Upper lobe of right lung (tissue), 1 donor: ENCODE results near the gene ATOX1. TPM values are rescaled to one million over a fixed set of nuclear protein-coding genes. Genes with fewer than 3 reads are reported as not detected.

Experiments
- ATAC-seq: fragments of 200-7000 bp; cut with Tn5 transposase; one replicate; pipeline ENCODE4 v1.9.1; 2020; ENCODE audit warnings: mild to moderate bottlenecking, moderate library complexity
- DNase-seq: peaks from one replicate; pipeline ENCODE4 v3.0.0-alpha.2; 2020
- H3K27ac ChIP-seq: fragments of 200-600 bp; one replicate; pipeline ENCODE4 v1.8.0; 2022
- H3K27me3 ChIP-seq: fragments of 200-600 bp; one replicate; pipeline ENCODE4 v1.8.0; 2022; ENCODE audit warnings: mild to moderate bottlenecking
- H3K36me3 ChIP-seq: fragments of 200-600 bp; one replicate; pipeline ENCODE4 v1.8.0; 2022
- H3K4me1 ChIP-seq: fragments of 200-600 bp; one replicate; pipeline ENCODE4 v1.8.0; 2022
- H3K4me3 ChIP-seq: fragments of 200-600 bp; one replicate; pipeline ENCODE4 v1.8.0; 2022; ENCODE audit warnings: mild to moderate bottlenecking
- H3K9me3 ChIP-seq: fragments of 200-600 bp; one replicate; pipeline ENCODE4 v1.8.0; 2022
- intact Hi-C: fragments of 100-400 bp; cut with DNase I; formaldehyde crosslinking; loops from one replicate; pipeline ENCODE4 v1.11.0; 2022
- total RNA-seq: library from RNA; stranded (reverse); fragmentation: NEBNext Ultra II Directional; extraction: Animal tissue kit (Norgen Biotek cat#: 25700); gene quantifications from one replicate; pipeline ENCODE4 v1.2.1, GENCODE V29; 2021
- TF ChIP-seq, protein P1 (sequence below): fragments of 200-600 bp; IDR thresholded peaks from one replicate; pipeline ENCODE4 v1.8.0; 2022; ENCODE audit warnings: antibody characterized with exemption
- donor health status: DM: no; HTN: yes; CAD: no; lungs with severe emphysema.

The ATOX1 gene
- total RNA-seq, 1 donor from 2014 or later, result 62.4 TPM

DNA sequence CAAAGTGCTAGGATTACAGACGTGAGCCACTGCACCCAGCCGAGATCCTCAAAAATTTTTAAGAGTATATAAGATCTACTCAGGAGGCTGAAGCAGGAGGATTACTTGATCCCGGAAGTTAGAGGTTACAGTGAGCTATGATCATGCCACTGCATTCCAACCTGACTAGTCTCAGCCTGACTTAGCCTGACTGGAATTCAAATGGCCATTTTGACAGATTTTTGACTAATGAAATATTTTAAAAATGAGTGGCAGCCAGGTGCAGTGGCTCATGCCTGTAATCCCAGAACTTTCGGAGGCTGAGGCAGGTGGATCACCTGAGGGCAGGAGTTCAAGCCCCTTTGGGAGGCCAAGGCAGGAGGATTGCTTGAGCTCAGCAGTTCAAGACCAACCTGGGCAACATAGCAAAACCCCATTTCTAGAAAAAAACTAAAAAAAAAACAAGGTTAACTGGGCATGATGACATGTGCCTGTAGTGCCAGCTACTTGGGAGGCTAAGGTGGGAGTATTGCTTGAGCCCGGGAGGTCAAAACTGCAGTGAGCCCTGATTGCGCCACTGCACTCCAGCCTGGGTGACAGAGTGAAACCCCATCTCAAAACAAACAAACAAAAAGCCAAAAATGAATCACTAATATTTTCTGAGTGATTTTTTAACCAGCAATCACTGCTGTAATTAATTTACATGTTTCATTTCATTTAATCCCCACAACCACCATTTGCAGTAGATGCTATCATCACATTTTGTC lies 16.6 kb downstream of the ATOX1 start:
- no peak for ATAC-seq
- H3K27me3 ChIP-seq, result no peaks in the 10 kb centered on the region
- no peak overlapping the region for H3K4me3 ChIP-seq
- no peak for DNase-seq
- intact Hi-C loops, result loop anchor here (5.0 kb wide), 1 partner anchor 80 kb away; no protein-coding TSS in a partner anchor
- H3K9me3 ChIP-seq, result no peaks in the 10 kb centered on the region
- no peak overlapping the region for H3K27ac ChIP-seq
- TF ChIP-seq, protein P1, sequence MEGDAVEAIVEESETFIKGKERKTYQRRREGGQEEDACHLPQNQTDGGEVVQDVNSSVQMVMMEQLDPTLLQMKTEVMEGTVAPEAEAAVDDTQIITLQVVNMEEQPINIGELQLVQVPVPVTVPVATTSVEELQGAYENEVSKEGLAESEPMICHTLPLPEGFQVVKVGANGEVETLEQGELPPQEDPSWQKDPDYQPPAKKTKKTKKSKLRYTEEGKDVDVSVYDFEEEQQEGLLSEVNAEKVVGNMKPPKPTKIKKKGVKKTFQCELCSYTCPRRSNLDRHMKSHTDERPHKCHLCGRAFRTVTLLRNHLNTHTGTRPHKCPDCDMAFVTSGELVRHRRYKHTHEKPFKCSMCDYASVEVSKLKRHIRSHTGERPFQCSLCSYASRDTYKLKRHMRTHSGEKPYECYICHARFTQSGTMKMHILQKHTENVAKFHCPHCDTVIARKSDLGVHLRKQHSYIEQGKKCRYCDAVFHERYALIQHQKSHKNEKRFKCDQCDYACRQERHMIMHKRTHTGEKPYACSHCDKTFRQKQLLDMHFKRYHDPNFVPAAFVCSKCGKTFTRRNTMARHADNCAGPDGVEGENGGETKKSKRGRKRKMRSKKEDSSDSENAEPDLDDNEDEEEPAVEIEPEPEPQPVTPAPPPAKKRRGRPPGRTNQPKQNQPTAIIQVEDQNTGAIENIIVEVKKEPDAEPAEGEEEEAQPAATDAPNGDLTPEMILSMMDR, result no peak
- peaks cover 28% of the 10 kb centered on the region for H3K4me1 ChIP-seq
- peaks cover 19% of the 10 kb centered on the region for H3K36me3 ChIP-seq

DNA sequence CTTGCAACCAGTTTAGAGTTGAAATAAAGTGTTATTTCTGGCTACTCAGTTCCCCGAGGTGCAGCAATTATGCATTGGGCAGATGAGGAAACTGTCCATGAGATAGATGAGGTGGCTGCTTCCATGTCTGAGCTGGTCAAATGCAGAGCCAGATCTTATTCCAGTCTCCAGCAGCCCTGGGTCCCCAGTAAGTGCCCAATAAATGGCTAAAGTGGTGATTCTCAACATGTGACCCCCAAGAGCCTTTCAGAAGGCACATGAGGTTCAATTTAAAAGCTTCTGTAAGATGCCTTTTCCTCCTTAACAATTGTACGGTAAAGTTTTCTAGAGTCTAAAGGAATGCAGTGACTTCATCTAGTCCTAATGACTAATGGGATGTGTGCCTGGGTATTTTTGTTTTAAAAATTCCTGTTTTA lies 17.5 kb downstream of the ATOX1 start:
- Histone ChIP-seq H3K36me3 (peaks cover 16% of the 10 kb centered on the region), H3K9me3 (no peaks in the 10 kb centered on the region), H3K4me1 (peaks cover 19% of the 10 kb centered on the region), H3K27ac (peak overlapping the region; percentile 25), H3K27me3 (no peaks in the 10 kb centered on the region), H3K4me3 (no peak overlapping the region)
- TF ChIP-seq, protein P1, result no peak
- intact Hi-C loops, result loop anchor here (5.0 kb wide), 1 partner anchor 79 kb away; no protein-coding TSS in a partner anchor
- no peak for ATAC-seq
- no peak for DNase-seq

DNA sequence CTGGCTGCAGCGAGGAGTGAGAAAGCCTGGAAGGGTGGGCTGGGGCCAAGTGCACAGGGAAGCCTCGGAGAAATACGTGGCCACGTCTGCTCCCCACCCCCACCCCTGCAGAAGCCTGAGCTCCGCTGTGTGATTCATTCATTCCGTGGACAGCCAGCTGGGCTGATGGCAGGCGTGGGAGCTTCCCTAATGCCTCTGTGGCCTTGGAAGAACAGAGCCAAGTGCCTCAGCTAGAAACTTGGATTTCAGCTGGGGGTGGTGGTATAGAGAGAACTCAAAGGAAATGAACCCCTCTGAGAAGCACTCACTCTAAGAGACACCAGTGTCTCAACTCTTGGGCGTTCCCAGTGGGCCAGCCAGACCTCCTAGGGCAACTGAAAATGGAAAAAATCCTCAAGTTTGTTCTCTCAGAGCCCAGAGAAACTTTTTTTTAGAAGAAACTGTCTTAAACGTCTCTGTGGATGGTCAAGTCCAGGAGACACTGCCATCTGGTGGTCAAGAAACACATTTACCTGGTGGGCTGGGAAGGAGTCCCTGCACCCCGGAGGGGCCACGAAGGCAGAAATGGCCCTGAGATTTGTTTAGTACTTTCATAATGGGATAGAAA lies 18.0 kb downstream of the ATOX1 start:
- Histone ChIP-seq H3K4me3 (no peak overlapping the region), H3K27ac (peak overlapping the region; percentile 25), H3K27me3 (no peaks in the 10 kb centered on the region), H3K9me3 (no peaks in the 10 kb centered on the region), H3K36me3 (peaks cover 10% of the 10 kb centered on the region), H3K4me1 (peaks cover 18% of the 10 kb centered on the region)
- peak; percentile 77 for ATAC-seq
- TF ChIP-seq, protein P1, result peak; percentile 94
- no peak for DNase-seq
- intact Hi-C loops, result loop anchor here (5.0 kb wide), 1 partner anchor 78 kb away; no protein-coding TSS in a partner anchor

DNA sequence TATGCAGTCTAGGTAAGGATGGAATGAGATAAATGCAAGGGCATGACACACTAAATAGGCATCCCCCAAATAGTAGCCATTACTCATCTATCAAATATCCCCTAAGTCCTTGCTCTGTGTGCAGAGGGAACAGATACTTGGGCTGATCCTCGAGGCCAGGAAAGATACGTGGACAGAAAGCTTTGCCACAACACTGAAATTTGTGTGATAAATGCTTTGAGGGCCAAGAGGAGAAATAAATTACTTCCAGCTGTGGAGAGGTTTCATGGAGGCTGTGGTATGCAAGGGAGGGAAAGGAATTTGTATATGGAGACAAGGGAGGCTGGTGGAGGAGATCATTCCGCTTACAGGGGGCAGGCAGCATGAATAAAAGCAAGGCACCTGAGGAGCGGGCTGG lies 18.5 kb downstream of the ATOX1 start:
- ATAC-seq (peak; percentile 8), DNase-seq (no peak)
- H3K4me1 ChIP-seq, result peaks cover 15% of the 10 kb centered on the region
- H3K27ac ChIP-seq, result peak overlapping the region; percentile 33
- H3K4me3 ChIP-seq, result no peak overlapping the region
- H3K9me3 ChIP-seq, result no peaks in the 10 kb centered on the region
- H3K27me3 ChIP-seq, result no peaks in the 10 kb centered on the region
- intact Hi-C loops, result loop anchor here (5.0 kb wide), 1 partner anchor 78 kb away; no protein-coding TSS in a partner anchor
- H3K36me3 ChIP-seq, result peaks cover 5% of the 10 kb centered on the region
- TF ChIP-seq, protein P1, result no peak

DNA sequence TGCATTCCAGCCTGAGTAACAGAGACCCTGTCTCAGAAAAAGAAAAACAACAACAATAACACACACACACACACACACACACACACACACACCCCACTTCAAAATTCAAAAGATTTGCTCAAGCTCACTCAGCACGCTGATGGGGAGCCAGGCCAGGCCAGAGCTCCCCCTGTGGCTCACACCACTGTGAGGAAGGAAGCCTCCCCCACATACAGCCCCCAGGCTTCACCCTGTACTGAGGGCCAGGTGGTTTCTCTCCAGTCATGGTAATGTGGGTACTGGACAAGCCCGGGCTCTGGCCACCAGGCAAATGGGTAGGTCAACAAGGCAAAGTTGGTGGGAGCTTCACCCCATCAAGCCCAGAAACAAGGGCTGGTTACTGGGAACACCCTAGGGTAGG lies 19.0 kb downstream of the ATOX1 start:
- peaks cover 12% of the 10 kb centered on the region for H3K4me1 ChIP-seq
- no peak for ATAC-seq
- intact Hi-C loops, result no loop called here
- no peak overlapping the region for H3K4me3 ChIP-seq
- TF ChIP-seq, protein P1, result no peak
- H3K9me3 ChIP-seq, result no peaks in the 10 kb centered on the region
- no peak for DNase-seq
- H3K27me3 ChIP-seq, result no peaks in the 10 kb centered on the region
- H3K27ac ChIP-seq, result peak overlapping the region; percentile 33
- H3K36me3 ChIP-seq, result peaks cover under 1% of the 10 kb centered on the region
